HG03558 (cell line): ENCODE measurements around the gene ALKBH6.

Experiments
- ATAC-seq: cut with Tn5 transposase; IDR thresholded peaks from one replicate; pipeline ENCODE4 v1.9.1; 2021; ENCODE audit warnings: moderate number of reproducible peaks; ENCODE audit not compliant: unreplicated experiment; ENCODE audit errors: extremely low read depth

The ALKBH6 gene

GRCh38 chr19:36031308-36031707 is 17.3 kb upstream of the ALKBH6 start:
- no peak for ATAC-seq

GRCh38 chr19:36030264-36031148 is 16.5 kb upstream of the ALKBH6 start:
- no peak for ATAC-seq

- ATAC-seq: no peak
Measured at GRCh38 chr19:36028313-36029041, 14.5 kb upstream of the ALKBH6 start.

GRCh38 chr19:36027696-36028095 is 13.7 kb upstream of the ALKBH6 start:
- ATAC-seq: no peak

- no peak for ATAC-seq
Measured at GRCh38 chr19:36026091-36026876, 12.3 kb upstream of the ALKBH6 start.

- ATAC-seq: no peak
Measured at GRCh38 chr19:36025541-36025940, 11.5 kb upstream of the ALKBH6 start.

- no peak for ATAC-seq
Measured at GRCh38 chr19:36023432-36023831, 9.4 kb upstream of the ALKBH6 start.

GRCh38 chr19:36019061-36019670 is 5.2 kb upstream of the ALKBH6 start:
- no peak for ATAC-seq

- ATAC-seq: no peak
Measured at GRCh38 chr19:36013280-36014011, 567 bp downstream of the ALKBH6 start.

GRCh38 chr19:36010402-36010801 is 3.6 kb downstream of the ALKBH6 start:
- no peak for ATAC-seq

GRCh38 chr19:36009633-36010379 is 4.2 kb downstream of the ALKBH6 start:
- ATAC-seq: no peak

GRCh38 chr19:36009220-36009619 is 4.8 kb downstream of the ALKBH6 start:
- ATAC-seq: no peak

GRCh38 chr19:36008336-36008978 is 5.6 kb downstream of the ALKBH6 start, which contains the start of gene SYNE4:
Gene SYNE4 (minus strand): TSS chr19:36008813. CDS start chr19:36008681, 132 bp downstream.
- ATAC-seq: no peak

GRCh38 chr19:36006955-36007354 is 7.1 kb downstream of the ALKBH6 start:
- ATAC-seq: no peak

- no peak for ATAC-seq
Measured at GRCh38 chr19:36003284-36003683, 10.7 kb downstream of the ALKBH6 start.

- ATAC-seq: no peak
Measured at GRCh38 chr19:36001605-36002004, 12.4 kb downstream of the ALKBH6 start.

- ATAC-seq: no peak
Measured at GRCh38 chr19:35996777-35997176, 17.2 kb downstream of the ALKBH6 start.
